ENCODE results near the gene ARHGAP44. TPM values are rescaled to one million over a fixed set of nuclear protein-coding genes. Genes with fewer than 3 reads are reported as not detected.

Gene ARHGAP44
- total RNA-seq, 2 experiments from 2014 or later: not detected

- CTCF ChIA-PET: no interaction called here
- H3K36me3 Mint-ChIP-seq (ENCODE audit: low read depth): no peaks in the 10 kb centered on the region
- no peak overlapping the region for H3K4me3 Mint-ChIP-seq
- H3K9me3 Mint-ChIP-seq: no peaks in the 10 kb centered on the region
- no peak overlapping the region for H3K27ac Mint-ChIP-seq
- POLR2A ChIA-PET: no interaction called here
- DNase-seq: no peak
- H3K4me1 Mint-ChIP-seq: no peaks in the 10 kb centered on the region
- H3K27me3 Mint-ChIP-seq: no peaks in the 10 kb centered on the region
These were observed 138.5 kb downstream of the ARHGAP44 start for GRCh38 chr17:12927541-12928425.

- no peaks in the 10 kb centered on the region for H3K27me3 Mint-ChIP-seq
- no peaks in the 10 kb centered on the region for H3K9me3 Mint-ChIP-seq
- ChIA-PET CTCF (interaction anchor here (2.0 kb wide), 1 partner anchor 102 kb away, joined by 6 read pairs; no protein-coding TSS in a partner anchor), POLR2A (no interaction called here)
- no peak overlapping the region for H3K4me3 Mint-ChIP-seq
- DNase-seq: no peak
- H3K4me1 Mint-ChIP-seq: no peaks in the 10 kb centered on the region
- H3K36me3 Mint-ChIP-seq (ENCODE audit: low read depth): no peaks in the 10 kb centered on the region
- no peak overlapping the region for H3K27ac Mint-ChIP-seq
These were observed 139.4 kb downstream of the ARHGAP44 start for GRCh38 chr17:12928736-12929135.

GRCh38 chr17:12936501-12936900 is 147.2 kb downstream of the ARHGAP44 start:
- POLR2A ChIA-PET: no interaction called here
- H3K4me3 Mint-ChIP-seq: no peak overlapping the region
- peaks cover 2% of the 10 kb centered on the region for H3K27me3 Mint-ChIP-seq
- H3K9me3 Mint-ChIP-seq: no peaks in the 10 kb centered on the region
- CTCF ChIA-PET: no interaction called here
- H3K27ac Mint-ChIP-seq: no peak overlapping the region
- H3K36me3 Mint-ChIP-seq (ENCODE audit: low read depth): no peaks in the 10 kb centered on the region
- H3K4me1 Mint-ChIP-seq: no peaks in the 10 kb centered on the region
- DNase-seq: no peak

- CTCF ChIA-PET: no interaction called here
These were observed 151.4 kb downstream of the ARHGAP44 start for GRCh38 chr17:12940699-12941098.

GRCh38 chr17:12947047-12947446 is 157.7 kb downstream of the ARHGAP44 start:
- Mint-ChIP-seq H3K4me3 (no peak overlapping the region), H3K4me1 (no peaks in the 10 kb centered on the region), H3K27ac (no peak overlapping the region), H3K27me3 (no peaks in the 10 kb centered on the region), H3K9me3 (no peaks in the 10 kb centered on the region), H3K36me3 (ENCODE audit: low read depth) (no peaks in the 10 kb centered on the region)
- ChIA-PET POLR2A (no interaction called here), CTCF (no interaction called here)
- no peak for DNase-seq

More at GRCh38 chr17:12940699-12941098, 151.4 kb downstream of the ARHGAP44 start:
- Mint-ChIP-seq H3K4me1 (no peaks in the 10 kb centered on the region), H3K9me3 (no peaks in the 10 kb centered on the region), H3K4me3 (no peak overlapping the region), H3K36me3 (ENCODE audit: low read depth) (no peaks in the 10 kb centered on the region), H3K27me3 (no peaks in the 10 kb centered on the region), H3K27ac (no peak overlapping the region)
- POLR2A ChIA-PET: no interaction called here
- DNase-seq: no peak

- no peaks in the 10 kb centered on the region for H3K36me3 Mint-ChIP-seq (ENCODE audit: low read depth)
- no peak for DNase-seq
- no peak overlapping the region for H3K27ac Mint-ChIP-seq
- H3K9me3 Mint-ChIP-seq: no peaks in the 10 kb centered on the region
- no peaks in the 10 kb centered on the region for H3K27me3 Mint-ChIP-seq
- no peaks in the 10 kb centered on the region for H3K4me1 Mint-ChIP-seq
- CTCF ChIA-PET: no interaction called here
- no peak overlapping the region for H3K4me3 Mint-ChIP-seq
- POLR2A ChIA-PET: no interaction called here
These were observed 162.7 kb downstream of the ARHGAP44 start for GRCh38 chr17:12952012-12952411.

GRCh38 chr17:12953156-12953555 is 163.9 kb downstream of the ARHGAP44 start:
- ChIA-PET CTCF (interaction anchor here (0.7 kb wide), 1 partner anchor 49 kb away, joined by 4 read pairs; no protein-coding TSS in a partner anchor), POLR2A (no interaction called here)

GRCh38 chr17:12955521-12955920 is 166.2 kb downstream of the ARHGAP44 start:
- Mint-ChIP-seq H3K27ac (no peak overlapping the region), H3K9me3 (peaks cover 4% of the 10 kb centered on the region), H3K27me3 (no peaks in the 10 kb centered on the region), H3K36me3 (ENCODE audit: low read depth) (no peaks in the 10 kb centered on the region), H3K4me1 (no peaks in the 10 kb centered on the region), H3K4me3 (no peak overlapping the region)
- no peak for DNase-seq
- POLR2A ChIA-PET: no interaction called here
- CTCF ChIA-PET: no interaction called here

More at GRCh38 chr17:12953156-12953555, 163.9 kb downstream of the ARHGAP44 start:
- Mint-ChIP-seq H3K36me3 (ENCODE audit: low read depth) (no peaks in the 10 kb centered on the region), H3K4me1 (no peaks in the 10 kb centered on the region), H3K27me3 (no peaks in the 10 kb centered on the region), H3K4me3 (no peak overlapping the region), H3K9me3 (no peaks in the 10 kb centered on the region), H3K27ac (no peak overlapping the region)
- no peak for DNase-seq

GRCh38 chr17:12958786-12959185 is 169.5 kb downstream of the ARHGAP44 start:
- DNase-seq: no peak
- Mint-ChIP-seq H3K27ac (no peak overlapping the region), H3K27me3 (no peaks in the 10 kb centered on the region), H3K36me3 (ENCODE audit: low read depth) (no peaks in the 10 kb centered on the region), H3K4me1 (no peaks in the 10 kb centered on the region), H3K9me3 (peaks cover 4% of the 10 kb centered on the region), H3K4me3 (no peak overlapping the region)
- POLR2A ChIA-PET: no interaction called here
- CTCF ChIA-PET: no interaction called here

GRCh38 chr17:12959441-12959840 is 170.1 kb downstream of the ARHGAP44 start:
- POLR2A ChIA-PET: no interaction called here
- CTCF ChIA-PET: no interaction called here
- no peaks in the 10 kb centered on the region for H3K27me3 Mint-ChIP-seq

GRCh38 chr17:12961655-12962054 is 172.4 kb downstream of the ARHGAP44 start:
- CTCF ChIA-PET: no interaction called here
- no peak overlapping the region for H3K27ac Mint-ChIP-seq

More at GRCh38 chr17:12959441-12959840, 170.1 kb downstream of the ARHGAP44 start:
- Mint-ChIP-seq H3K4me3 (no peak overlapping the region), H3K4me1 (no peaks in the 10 kb centered on the region), H3K27ac (no peak overlapping the region), H3K36me3 (ENCODE audit: low read depth) (no peaks in the 10 kb centered on the region), H3K9me3 (peaks cover 4% of the 10 kb centered on the region)
- DNase-seq: no peak

GRCh38 chr17:12963505-12963904 is 174.2 kb downstream of the ARHGAP44 start:
- H3K4me1 Mint-ChIP-seq: no peaks in the 10 kb centered on the region
- no peak overlapping the region for H3K27ac Mint-ChIP-seq
- H3K9me3 Mint-ChIP-seq: peaks cover 4% of the 10 kb centered on the region
- POLR2A ChIA-PET: no interaction called here
- no peaks in the 10 kb centered on the region for H3K36me3 Mint-ChIP-seq (ENCODE audit: low read depth)
- no peak overlapping the region for H3K4me3 Mint-ChIP-seq
- CTCF ChIA-PET: no interaction called here
- H3K27me3 Mint-ChIP-seq: no peaks in the 10 kb centered on the region
- DNase-seq: no peak

More at GRCh38 chr17:12961655-12962054, 172.4 kb downstream of the ARHGAP44 start:
- DNase-seq: no peak
- Mint-ChIP-seq H3K27me3 (no peaks in the 10 kb centered on the region), H3K4me3 (no peak overlapping the region), H3K9me3 (peaks cover 4% of the 10 kb centered on the region), H3K4me1 (no peaks in the 10 kb centered on the region), H3K36me3 (ENCODE audit: low read depth) (no peaks in the 10 kb centered on the region)
- POLR2A ChIA-PET: no interaction called here

GRCh38 chr17:12964162-12964561 is 174.9 kb downstream of the ARHGAP44 start:
- peaks cover 2% of the 10 kb centered on the region for H3K9me3 Mint-ChIP-seq
- H3K27me3 Mint-ChIP-seq: no peaks in the 10 kb centered on the region
- CTCF ChIA-PET: no interaction called here

GRCh38 chr17:12964840-12965239 is 175.5 kb downstream of the ARHGAP44 start:
- no peaks in the 10 kb centered on the region for H3K4me1 Mint-ChIP-seq
- no peak for DNase-seq
- H3K27me3 Mint-ChIP-seq: no peaks in the 10 kb centered on the region
- H3K9me3 Mint-ChIP-seq: peaks cover 1% of the 10 kb centered on the region
- no peak overlapping the region for H3K4me3 Mint-ChIP-seq
- ChIA-PET POLR2A (no interaction called here), CTCF (no interaction called here)
- H3K27ac Mint-ChIP-seq: no peak overlapping the region
- no peaks in the 10 kb centered on the region for H3K36me3 Mint-ChIP-seq (ENCODE audit: low read depth)

More at GRCh38 chr17:12964162-12964561, 174.9 kb downstream of the ARHGAP44 start:
- Mint-ChIP-seq H3K4me1 (no peaks in the 10 kb centered on the region), H3K36me3 (ENCODE audit: low read depth) (no peaks in the 10 kb centered on the region), H3K27ac (no peak overlapping the region), H3K4me3 (no peak overlapping the region)
- DNase-seq: no peak
- POLR2A ChIA-PET: no interaction called here
